Esophagus muscularis mucosa (tissue), 4 donors: Measurements from ENCODE around the gene MTCL1. TPM values are rescaled to one million over a fixed set of nuclear protein-coding genes. Genes with fewer than 3 reads are reported as not detected.

Experiments
- DNase-seq: peaks from one replicate; pipeline ENCODE4 v3.0.0-alpha.2; 2017; ENCODE audit errors: extremely low spot score
- H3K27ac ChIP-seq, 4 donors: fragments of 200-600 bp; sonication (generic); replicated peaks in 1 of 4; 1 replicate in 3 of 4; 2 replicates in 1 of 4; pipeline ENCODE4 v1.5.1; 2016 to 2019; ENCODE audit warnings: mild to moderate bottlenecking in 1 of 4
- H3K27me3 ChIP-seq, 4 donors: fragments of 200-600 bp; sonication (generic); one replicate each; pipeline versions ENCODE4 v1.5.1 to v1.6.0; 2016 to 2019
- H3K36me3 ChIP-seq, 4 donors: fragments of 200-600 bp; sonication (generic); one replicate each; pipeline ENCODE4 v1.5.1; 2016 to 2019
- H3K4me1 ChIP-seq, 4 donors: fragments of 200-600 bp; sonication (generic); one replicate each; pipeline ENCODE4 v1.5.1; 2016 to 2019
- H3K4me3 ChIP-seq, 4 donors: fragments of 200-600 bp; sonication (generic); 1 replicate in 2 of 4; 2 replicates in 2 of 4; pipeline ENCODE4 v1.5.1; 2016 to 2019; ENCODE audit warnings: mild to moderate bottlenecking in 4 of 4, moderate library complexity in 1 of 4
- H3K9me3 ChIP-seq, 4 donors: fragments of 200-600 bp; sonication (generic); 1 replicate in 3 of 4; 2 replicates in 1 of 4; pipeline ENCODE4 v1.5.1; 2016 to 2019
- EP300 ChIP-seq: sonication (generic); formaldehyde crosslinking; IDR thresholded peaks from one replicate; pipeline ENCODE4 v1.6.1; 2017; ENCODE audit warnings: antibody characterized with exemption
- POLR2A ChIP-seq: fragments of 450-650 bp; IDR thresholded peaks from one replicate; pipeline ENCODE4 v1.6.1; 2017; ENCODE audit warnings: antibody characterized with exemption, moderate library complexity, mild to moderate bottlenecking, low read depth
- POLR2AphosphoS5 ChIP-seq, 2 donors: sonication (generic); formaldehyde crosslinking; IDR thresholded peaks; one replicate each; pipeline ENCODE4 v1.6.1; 2017; ENCODE audit warnings: antibody characterized with exemption in 2 of 2
- WGBS: methylation state at CpG from one replicate; pipeline ENCODE4 v1.1.5; 2018; 5-methylcytosine and 5-hydroxymethylcytosine counted together
- intact Hi-C: fragments of 100-400 bp; cut with DNase I; formaldehyde crosslinking; loops from one replicate; pipeline ENCODE4 v1.15.1; 2023
- total RNA-seq, 4 donors: library from RNA; depleted of rRNA; stranded (reverse); fragments of >200 nt; gene quantifications; one replicate each; pipeline versions ENCODE4 v1.1.0 to v1.2.1, GENCODE V29; 2016
- TF ChIP-seq, protein P1 (sequence below), 3 experiments: fragments of 200-600 bp in 2 of 3; fragments of 450-650 bp in 1 of 3; sonication (generic) in 2 of 3; IDR thresholded peaks; one replicate each; pipeline ENCODE4 v1.5.1; 2017 to 2019; ENCODE audit warnings: antibody characterized with exemption in 3 of 3, mild to moderate bottlenecking in 2 of 3, moderate library complexity in 1 of 3

Gene MTCL1
- total RNA-seq, 4 donors from 2014 or later: 32.3 to 48.0 (median 38.6) TPM

DNA sequence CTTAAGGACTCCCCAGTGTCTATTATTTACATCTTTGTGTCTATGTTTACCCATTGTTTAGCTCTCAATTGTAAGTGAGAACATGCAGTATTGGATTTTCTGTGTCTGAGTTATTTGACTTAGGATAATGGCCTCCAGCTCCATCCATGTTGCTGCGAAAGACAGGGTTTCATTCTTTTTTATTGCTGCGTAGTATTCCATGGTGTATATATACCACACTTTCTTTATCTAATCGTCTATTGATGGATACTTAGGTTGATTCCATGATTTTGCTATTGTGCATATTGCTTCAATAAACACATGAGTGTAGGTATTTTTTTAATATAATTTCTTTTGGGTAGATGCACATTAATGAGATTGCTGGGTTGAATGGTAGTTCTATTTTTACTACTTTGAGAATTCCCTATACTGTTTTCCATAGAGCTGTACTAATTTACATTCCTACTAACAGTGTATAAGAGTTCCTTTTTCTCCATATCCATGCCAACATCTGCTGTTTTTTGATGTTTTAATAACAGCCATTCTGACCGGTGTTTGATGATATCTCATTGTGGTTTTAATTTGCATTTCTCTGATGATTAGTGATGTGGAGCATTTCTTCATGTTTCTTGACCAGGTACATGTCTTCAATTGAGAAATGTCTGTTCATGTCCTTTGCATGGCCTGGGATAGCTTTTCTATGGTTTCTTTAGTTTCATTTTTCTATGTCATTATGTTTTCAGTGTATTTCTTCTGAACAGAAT lies 21.8 kb downstream of the MTCL1 start:
- TF ChIP-seq, protein P1, sequence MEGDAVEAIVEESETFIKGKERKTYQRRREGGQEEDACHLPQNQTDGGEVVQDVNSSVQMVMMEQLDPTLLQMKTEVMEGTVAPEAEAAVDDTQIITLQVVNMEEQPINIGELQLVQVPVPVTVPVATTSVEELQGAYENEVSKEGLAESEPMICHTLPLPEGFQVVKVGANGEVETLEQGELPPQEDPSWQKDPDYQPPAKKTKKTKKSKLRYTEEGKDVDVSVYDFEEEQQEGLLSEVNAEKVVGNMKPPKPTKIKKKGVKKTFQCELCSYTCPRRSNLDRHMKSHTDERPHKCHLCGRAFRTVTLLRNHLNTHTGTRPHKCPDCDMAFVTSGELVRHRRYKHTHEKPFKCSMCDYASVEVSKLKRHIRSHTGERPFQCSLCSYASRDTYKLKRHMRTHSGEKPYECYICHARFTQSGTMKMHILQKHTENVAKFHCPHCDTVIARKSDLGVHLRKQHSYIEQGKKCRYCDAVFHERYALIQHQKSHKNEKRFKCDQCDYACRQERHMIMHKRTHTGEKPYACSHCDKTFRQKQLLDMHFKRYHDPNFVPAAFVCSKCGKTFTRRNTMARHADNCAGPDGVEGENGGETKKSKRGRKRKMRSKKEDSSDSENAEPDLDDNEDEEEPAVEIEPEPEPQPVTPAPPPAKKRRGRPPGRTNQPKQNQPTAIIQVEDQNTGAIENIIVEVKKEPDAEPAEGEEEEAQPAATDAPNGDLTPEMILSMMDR (IDR thresholded peaks at IDR 0.05): no peak
- TF ChIP-seq POLR2A: no peak
- no peak for TF ChIP-seq EP300
- TF ChIP-seq POLR2AphosphoS5 (IDR thresholded peaks at IDR 0.05): no peak
- no peak for DNase-seq
- H3K27me3 ChIP-seq: no peaks in the 10 kb centered on the region
- H3K27ac ChIP-seq: no peak overlapping the region
- intact Hi-C loops: no loop called here
- no peaks in the 10 kb centered on the region for H3K9me3 ChIP-seq
- peaks cover 11 to 14% (median 12%) of the 10 kb centered on the region in 4 donors for H3K4me1 ChIP-seq
- H3K4me3 ChIP-seq: no peak overlapping the region
- H3K36me3 ChIP-seq: peaks cover 0 to 7% (median 2%) of the 10 kb centered on the region in 4 donors
- WGBS: 96% methylated on average over 4 of the region's 4 CpGs

DNA sequence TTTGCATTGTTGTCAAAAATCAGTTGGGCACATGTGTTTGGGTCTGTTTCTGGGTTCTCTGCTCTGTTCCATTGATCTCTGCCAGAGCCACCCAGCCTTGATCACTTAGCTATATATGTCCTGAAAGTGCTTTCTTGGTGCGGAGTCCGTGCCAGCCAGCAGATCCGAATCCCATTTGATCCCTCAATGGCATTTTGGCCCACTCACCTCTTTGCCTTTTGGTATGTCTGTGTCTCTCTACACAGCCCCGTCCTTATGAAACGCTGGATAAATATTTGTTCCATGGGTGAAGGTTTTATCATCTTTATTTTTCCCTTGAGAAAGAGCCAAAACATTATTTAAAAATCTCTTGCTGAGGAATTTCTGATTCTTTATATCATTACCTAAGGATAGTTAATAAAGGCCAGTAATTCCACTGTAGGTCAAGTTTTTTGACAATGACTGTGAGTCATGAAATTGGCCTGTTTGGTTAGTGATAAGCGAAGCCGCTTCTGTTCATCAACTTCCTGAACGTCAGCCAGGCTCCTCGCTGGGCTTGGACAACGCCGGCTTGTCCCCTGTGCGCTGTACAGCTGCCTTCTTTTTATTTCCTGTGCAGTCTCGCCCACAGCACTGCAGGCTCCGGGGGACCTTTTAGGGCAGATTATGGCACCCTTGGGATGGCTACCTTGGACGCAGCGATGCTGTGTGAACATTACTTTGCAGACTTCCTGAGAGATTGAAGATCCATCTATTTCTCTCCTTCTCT lies 24.9 kb downstream of the MTCL1 start:
- H3K9me3 ChIP-seq: no peaks in the 10 kb centered on the region
- no peak for DNase-seq
- H3K4me3 ChIP-seq: no peak overlapping the region
- TF ChIP-seq, protein P1 (IDR thresholded peaks at IDR 0.05): no peak
- TF ChIP-seq POLR2AphosphoS5 (IDR thresholded peaks at IDR 0.05): peak in 1 of 2 donors; percentile 47
- no peak for TF ChIP-seq EP300
- TF ChIP-seq POLR2A: no peak
- WGBS: 39% methylated on average over 16 of the region's 16 CpGs
- H3K27me3 ChIP-seq: no peaks in the 10 kb centered on the region
- intact Hi-C loops: no loop called here
- H3K4me1 ChIP-seq: peaks cover 11 to 24% (median 14%) of the 10 kb centered on the region in 4 donors
- no peaks in the 10 kb centered on the region for H3K36me3 ChIP-seq
- H3K27ac ChIP-seq: peak overlapping the region in 3 of 4 donors; percentile 1 to 47 (median 19)

DNA sequence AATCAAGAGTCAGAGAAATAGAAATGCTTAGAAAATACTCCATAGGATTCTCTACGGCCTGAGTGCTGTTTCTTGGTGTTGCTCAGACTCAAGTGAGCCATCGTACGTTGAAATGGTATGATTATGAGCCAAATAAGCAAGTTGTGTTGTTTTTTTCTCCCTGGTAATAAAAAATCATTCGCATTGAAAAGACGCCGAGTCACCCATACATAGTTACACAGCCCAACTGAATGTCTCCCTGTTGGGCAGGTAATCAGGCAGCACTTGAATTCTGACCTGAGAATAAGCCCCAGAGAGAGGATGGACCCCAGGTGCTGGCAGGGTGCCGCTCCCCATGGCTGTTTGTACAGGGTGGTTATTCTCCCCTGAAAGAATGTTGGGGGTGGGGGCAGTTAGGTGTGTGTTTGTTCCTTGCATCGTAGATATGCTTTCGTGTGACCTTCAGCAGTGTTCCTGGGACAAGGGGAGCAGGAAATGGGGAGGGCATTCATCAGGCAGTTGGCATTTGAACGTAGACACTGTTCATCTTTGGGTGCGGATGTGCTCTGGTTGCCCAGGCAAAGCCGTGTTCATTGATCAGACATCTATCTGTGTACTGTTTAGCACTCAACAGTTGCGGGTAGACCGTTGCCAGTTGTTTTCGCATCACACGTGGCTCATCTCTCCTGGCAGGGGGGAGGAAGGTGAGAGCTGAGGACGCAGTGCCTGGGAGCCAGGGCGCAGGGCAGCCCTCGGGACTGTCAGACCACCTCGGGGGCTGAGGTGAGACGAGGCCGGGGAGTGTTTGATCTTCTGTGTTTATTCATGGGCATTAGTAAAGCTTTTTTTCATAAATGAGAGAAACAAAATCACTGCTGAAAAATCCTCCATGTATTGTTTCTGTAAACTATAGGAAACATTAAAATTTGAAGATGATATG lies 27.3 kb downstream of the MTCL1 start:
- Histone ChIP-seq H3K27ac (no peak overlapping the region), H3K4me3 (no peak overlapping the region), H3K36me3 (no peaks in the 10 kb centered on the region), H3K4me1 (peaks cover 11 to 24% (median 15%) of the 10 kb centered on the region in 4 donors), H3K9me3 (no peaks in the 10 kb centered on the region), H3K27me3 (no peaks in the 10 kb centered on the region)
- intact Hi-C loops: no loop called here
- TF ChIP-seq POLR2A (no peak), EP300 (no peak), POLR2AphosphoS5 (IDR thresholded peaks at IDR 0.05) (no peak)
- TF ChIP-seq, protein P1 (IDR thresholded peaks at IDR 0.05): no peak
- no peak for DNase-seq
- 86% methylated on average over 22 of the region's 22 CpGs for WGBS

DNA sequence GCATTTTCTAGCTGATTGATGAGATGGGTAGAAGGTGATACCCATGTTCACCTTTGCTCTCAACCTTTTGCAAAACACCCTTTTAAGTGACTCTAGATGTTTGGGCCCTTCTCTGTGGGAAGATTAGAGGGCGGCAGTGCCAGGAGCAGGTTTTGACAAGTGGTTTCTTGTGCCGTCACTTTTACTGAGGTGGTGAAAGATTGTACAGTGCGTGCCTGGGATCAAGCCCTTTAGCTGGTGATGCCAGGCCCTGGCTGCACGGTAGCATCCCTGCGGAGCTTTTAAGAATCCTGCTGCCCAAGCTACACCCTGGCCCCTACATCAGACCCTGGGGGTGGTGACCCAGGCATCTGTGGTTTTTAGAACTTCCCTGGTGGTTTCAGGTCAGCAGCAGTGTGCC lies 29.1 kb downstream of the MTCL1 start:
- Histone ChIP-seq H3K36me3 (no peaks in the 10 kb centered on the region), H3K9me3 (no peaks in the 10 kb centered on the region), H3K4me1 (peaks cover 11 to 24% (median 15%) of the 10 kb centered on the region in 4 donors), H3K27ac (no peak overlapping the region), H3K27me3 (no peaks in the 10 kb centered on the region), H3K4me3 (no peak overlapping the region)
- DNase-seq: no peak
- intact Hi-C loops: no loop called here
- 71% methylated on average over 3 of the region's 5 CpGs for WGBS
- TF ChIP-seq POLR2A: no peak
- TF ChIP-seq POLR2AphosphoS5 (IDR thresholded peaks at IDR 0.05): no peak
- TF ChIP-seq EP300: no peak
- TF ChIP-seq, protein P1 (IDR thresholded peaks at IDR 0.05): no peak
